Kidney capillary endothelial cell (primary cell): ENCODE results near the gene PKN1.
"Not testable (repeated sequence)": the region's sequence is repeated elsewhere in the genome, so short reads cannot be mapped to it uniquely, and the experiment has no call there.

ENCODE experiments used
- DNase-seq: peaks from one replicate; pipeline ENCODE4 v3.0.0-alpha.2; 2018; ENCODE audit warnings: low spot score

The PKN1 gene

DNA sequence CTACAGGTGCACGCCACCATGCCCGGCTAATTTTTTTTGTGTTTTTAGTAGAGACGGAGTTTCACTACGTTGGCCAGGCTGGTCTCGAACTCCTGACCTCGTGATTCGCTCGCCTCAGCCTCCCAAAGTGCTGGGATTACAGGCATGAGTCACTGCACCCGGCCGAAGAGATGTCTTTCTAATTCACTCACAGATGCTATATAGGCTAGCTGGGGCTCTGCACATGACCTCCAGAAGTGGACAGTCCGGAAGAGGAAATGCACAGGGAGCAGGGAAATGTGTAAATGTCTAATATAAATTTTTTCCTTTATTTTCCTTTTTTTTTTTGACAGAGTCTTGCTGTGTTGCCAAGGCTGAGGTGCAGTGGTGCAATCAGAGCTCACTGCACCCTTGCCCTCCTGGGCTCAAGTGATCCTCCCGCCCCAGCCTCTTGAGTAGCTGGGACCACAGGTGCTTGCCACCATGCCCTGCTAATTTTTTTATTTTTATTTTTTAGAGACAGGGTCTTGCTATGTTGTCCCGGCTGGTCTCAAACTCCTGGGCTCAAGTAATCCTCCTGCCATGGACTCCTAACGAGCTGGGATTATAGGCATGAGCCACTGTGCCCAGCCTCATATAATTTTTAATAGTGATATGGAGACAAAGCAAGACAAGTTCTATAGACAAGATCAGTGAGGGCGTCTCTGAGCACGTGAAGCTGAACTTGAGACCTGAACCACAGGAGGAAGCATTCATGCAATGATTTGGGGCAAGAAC is 54.4 kb downstream of the PKN1 start:
- no peak for DNase-seq

DNA sequence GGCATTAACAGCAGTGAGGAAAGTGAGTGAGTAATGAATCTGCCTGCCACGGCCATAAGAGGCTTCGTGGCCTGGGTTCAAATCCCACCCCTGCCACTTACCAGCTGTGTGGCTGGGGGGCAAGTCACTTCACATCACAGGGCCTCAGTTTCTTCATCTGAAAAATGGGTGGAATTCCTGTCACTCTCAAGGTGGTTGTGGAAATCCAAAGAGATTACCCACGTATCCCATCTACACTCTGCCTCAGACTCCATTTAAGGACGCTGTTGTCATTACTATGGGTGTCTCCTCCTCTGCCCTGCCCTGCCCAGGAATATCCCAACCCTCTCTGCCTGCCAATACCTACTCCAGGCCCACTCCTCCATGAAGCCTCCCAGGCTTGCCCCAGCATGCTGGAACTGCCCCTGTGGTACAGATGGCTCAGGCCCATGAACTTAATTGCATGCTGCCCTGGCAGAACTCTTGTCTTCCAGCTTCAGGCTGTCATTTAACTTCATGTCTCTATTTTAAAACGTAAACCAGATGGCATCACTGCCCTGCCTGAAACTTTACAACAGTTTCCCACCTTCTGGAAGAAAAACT is 59.7 kb downstream of the PKN1 start:
- no peak for DNase-seq

GRCh38 chr19:14494411-14494810 is 61.3 kb downstream of the PKN1 start:
- DNase-seq, result no peak

- DNase-seq, result no peak
Observed at GRCh38 chr19:14494910-14495671, 62.0 kb downstream of the PKN1 start.

GRCh38 chr19:14495672-14496028 is 62.5 kb downstream of the PKN1 start:
- no peak for DNase-seq

DNA sequence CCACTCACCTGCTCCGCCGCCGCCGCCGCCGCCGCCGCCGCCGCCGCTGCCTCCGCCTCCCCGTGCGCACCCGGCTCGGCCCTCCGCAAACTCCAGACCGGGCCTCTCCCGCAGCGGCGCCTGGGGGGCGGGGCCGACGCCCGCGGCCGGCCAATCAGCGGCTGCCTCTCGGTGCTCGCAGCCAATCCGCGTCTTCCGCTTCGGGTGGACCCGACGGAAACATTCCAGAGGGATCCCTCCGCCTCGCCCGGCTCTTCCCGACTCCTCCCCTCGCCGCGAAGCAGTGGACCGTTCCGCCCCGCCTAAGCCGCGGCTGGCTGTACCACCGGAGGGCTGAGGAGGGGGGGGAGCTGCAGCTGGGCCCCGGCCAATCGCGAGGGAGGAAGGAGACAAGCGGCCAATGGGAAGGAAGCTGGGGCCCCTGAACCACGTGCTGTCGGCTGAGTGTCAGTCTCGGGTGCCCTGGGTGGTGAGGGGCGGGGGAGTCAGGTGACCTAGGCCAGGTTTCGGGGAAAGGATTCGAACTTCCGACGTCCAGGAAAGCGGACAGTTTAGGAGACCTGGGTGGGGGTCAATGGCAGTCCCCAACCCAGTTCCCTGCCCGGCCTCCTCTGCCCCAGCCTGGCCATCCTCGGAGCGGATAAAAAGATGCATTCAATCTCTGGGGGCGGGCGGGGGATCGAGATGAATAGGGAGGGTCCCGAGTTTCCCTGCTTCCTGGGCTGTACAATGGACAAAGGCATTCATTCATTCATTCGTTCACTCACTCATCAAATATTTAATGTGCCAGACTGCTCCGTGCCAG is 63.1 kb downstream of the PKN1 start, which contains the start of gene GIPC1:
GIPC1 (minus strand) TSS at position 99 of the 805 bp plus-strand sequence. CDS start 13,151 bp downstream, outside the sequence.
- DNase-seq, result peak; percentile 97

- no peak for DNase-seq
Observed at GRCh38 chr19:14496834-14497227, 63.7 kb downstream of the PKN1 start.

DNA sequence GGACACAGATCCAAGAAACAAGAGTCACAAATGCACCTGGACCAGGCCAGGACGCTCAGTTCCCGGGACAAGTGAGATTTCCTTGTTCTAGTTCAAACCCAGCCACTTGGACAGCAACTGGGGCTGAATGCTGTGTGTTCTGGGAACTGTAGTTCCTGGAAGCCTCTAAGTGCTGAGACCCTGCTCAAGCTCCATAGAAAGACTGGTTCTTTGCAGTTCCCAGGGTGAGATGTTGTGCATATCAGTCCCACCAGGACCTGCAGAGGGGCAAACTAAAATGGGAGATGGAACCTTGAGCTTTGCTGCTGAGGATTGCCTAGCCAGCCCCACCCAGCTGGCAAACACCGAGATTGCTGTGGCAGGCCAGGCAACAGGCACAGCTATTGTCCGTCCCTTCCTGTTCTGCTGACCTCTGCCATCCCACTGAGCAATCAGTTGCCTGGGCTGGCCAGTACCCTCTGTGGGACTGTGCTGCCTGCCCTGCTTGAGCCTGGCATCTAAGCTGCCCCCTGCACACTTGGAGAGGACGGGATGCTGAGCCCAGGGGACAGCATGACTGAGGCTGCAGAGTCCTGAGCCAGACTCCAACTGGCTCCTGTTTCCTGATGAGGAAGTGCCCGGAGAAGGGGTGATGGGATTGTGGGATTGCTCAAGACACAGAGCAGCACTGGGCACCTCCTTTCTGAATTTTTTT is 64.3 kb downstream of the PKN1 start:
- peak; percentile 53 for DNase-seq

DNA sequence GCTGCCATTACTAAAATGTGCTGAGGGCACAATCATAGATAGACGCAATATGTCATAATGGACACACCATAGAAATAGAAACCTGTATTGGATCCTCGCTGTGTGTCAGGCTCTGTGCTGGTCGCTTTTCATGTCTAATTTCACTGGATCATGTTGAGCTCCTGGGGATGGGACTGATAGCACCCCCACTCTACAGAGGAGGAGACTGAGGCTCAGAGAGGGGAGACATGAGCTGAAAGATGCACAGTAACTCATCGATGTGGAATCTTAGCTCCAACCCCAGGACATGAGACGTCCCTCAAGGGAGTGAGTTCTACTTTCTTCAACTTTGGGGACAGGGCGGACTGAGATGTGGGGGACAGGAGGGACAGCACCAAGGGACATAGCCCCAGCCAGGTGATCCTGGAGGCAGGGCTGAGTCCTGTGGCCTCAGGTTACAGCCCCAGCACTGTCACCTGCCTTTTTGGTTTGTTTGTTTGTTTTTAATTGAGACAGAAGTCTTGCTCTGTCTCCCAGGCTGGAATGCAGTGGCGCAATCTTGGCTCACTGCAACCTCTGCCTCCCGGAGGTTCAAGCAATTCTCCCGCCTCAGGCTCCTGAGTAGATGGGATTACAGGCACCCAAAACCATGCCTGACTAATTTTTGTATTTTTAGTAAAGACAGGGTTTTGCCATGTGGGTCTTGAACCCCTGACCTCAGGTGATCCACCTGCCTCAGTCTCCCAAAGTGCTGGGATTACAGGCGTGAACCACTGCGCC is 69.4 kb downstream of the PKN1 start:
- no peak for DNase-seq

GRCh38 chr19:14503285-14503684 is 70.2 kb downstream of the PKN1 start:
- DNase-seq, result no peak

DNA sequence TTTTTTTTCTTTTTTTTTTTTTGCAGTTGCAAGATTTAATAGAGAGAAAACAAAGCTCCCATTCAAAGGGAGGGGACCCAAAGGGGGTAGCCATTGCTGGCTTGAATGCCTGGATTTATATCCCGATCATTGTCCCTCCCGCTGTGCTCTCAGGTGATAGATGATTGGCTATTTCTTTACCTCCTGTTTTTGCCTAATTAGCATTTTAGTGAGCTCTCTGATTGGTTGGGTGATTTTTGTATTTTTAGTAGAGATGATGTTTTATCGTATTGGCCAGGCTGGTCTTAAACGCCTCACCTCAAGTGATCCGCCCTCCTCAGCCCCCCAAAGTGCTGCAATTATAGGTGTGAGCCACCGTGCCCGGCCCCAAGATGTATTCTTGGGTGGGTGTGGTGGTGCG is 71.5 kb downstream of the PKN1 start:
- not testable (repeated sequence) for DNase-seq

- DNase-seq, result no peak
Observed at GRCh38 chr19:14505488-14506239, 72.6 kb downstream of the PKN1 start.

- peak; percentile 85 for DNase-seq
Observed at GRCh38 chr19:14507704-14508542, 74.8 kb downstream of the PKN1 start.

GRCh38 chr19:14510311-14511228 is 77.5 kb downstream of the PKN1 start:
- DNase-seq, result no peak

- DNase-seq, result no peak
Observed at GRCh38 chr19:14511229-14511593, 78.1 kb downstream of the PKN1 start.

- no peak for DNase-seq
Observed at GRCh38 chr19:14512406-14512961, 79.4 kb downstream of the PKN1 start.

- no peak for DNase-seq
Observed at GRCh38 chr19:14514215-14514863, 81.2 kb downstream of the PKN1 start.
